ACC112 (cell line): ENCODE data around the gene PSMB3.

ENCODE experiments used
- H2AFZ ChIP-seq: fragments of 200-600 bp; sonication (generic); one replicate; pipeline ENCODE4 v1.6.0; 2017; ENCODE audit warnings: antibody characterized with exemption, low read length; ENCODE audit not compliant: unreplicated experiment
- H3K27ac ChIP-seq: fragments of 200-600 bp; sonication (generic); 2 replicates; pipeline ENCODE4 v1.5.1; 2014; ENCODE audit warnings: low read depth, mild to moderate bottlenecking, antibody characterized with exemption, low read length, moderate library complexity
- H3K27me3 ChIP-seq: fragments of 200-600 bp; sonication (generic); 2 replicates; pipeline ENCODE4 v1.6.1; 2014; ENCODE audit warnings: mild to moderate bottlenecking, antibody characterized with exemption, low read length, moderate library complexity, mixed read lengths; ENCODE audit not compliant: insufficient read depth
- H3K36me3 ChIP-seq: fragments of 200-600 bp; sonication (generic); 2 replicates; pipeline ENCODE4 v1.6.1; 2016; ENCODE audit warnings: mild to moderate bottlenecking, antibody characterized with exemption, low read length, moderate library complexity, mixed read lengths; ENCODE audit not compliant: insufficient read depth
- H3K4me1 ChIP-seq: fragments of 200-600 bp; sonication (generic); one replicate; pipeline ENCODE4 v1.6.1; 2016; ENCODE audit warnings: low read length, mixed read lengths; ENCODE audit not compliant: insufficient read depth, unreplicated experiment, control insufficient read depth
- H3K4me3 ChIP-seq: fragments of 200-600 bp; sonication (generic); 2 replicates; pipeline ENCODE4 v1.5.1; 2014; ENCODE audit warnings: mild to moderate bottlenecking, low read depth, low read length
- H3K79me2 ChIP-seq: fragments of 200-600 bp; sonication (generic); one replicate; pipeline ENCODE4 v1.6.0; 2016; ENCODE audit warnings: low read length; ENCODE audit not compliant: control insufficient read depth, unreplicated experiment, insufficient read depth

The PSMB3 gene

DNA sequence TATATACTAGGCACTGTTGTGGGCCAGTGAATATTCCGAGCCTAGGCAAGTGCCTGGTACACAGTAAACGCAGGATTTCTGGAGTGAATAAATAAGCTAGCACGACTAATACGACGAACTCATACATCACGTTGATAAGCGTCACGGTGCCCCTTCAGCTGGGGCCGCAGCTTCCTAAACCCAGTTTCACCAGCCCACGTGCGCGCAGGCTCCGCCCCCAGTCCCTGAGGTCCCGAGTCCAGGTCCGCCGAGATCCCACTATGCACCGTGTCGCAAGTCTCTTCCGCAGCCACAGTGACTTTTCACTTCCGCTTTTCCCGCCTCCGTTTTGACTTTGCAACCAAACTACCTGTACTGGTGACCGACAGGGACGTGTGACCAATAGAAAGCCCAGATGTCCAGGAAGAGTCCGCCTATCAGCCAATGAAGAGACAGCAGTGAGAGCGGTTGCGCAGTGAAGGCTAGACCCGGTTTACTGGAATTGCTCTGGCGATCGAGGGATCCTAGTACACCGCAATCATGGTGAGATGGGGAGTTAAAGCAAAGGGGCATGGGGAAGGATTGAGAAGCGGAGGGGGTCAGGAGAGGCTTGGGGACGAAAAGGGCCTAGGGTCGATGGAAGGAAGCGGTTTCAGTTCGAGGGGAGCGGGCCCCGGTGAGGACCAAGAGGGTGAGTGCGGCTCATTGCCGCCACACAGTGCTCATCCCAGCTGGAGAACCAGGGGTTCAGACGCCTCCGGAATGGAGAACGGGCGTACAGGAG, at the start of gene PSMB3:
Gene PSMB3 (plus strand): TSS at position 434 of the 763 bp plus-strand sequence. CDS start 86 bp downstream, at position 520.
- H3K4me3 ChIP-seq = peak within 1 kb of the TSS; percentile 87
- H3K36me3 ChIP-seq = peaks cover 12% of the 10 kb centered on the region
- H3K79me2 ChIP-seq = peaks cover 31% of the 10 kb centered on the region
- H2AFZ ChIP-seq = peak within 1 kb of the TSS; percentile 76
- peak within 1 kb of the TSS; percentile 62 for H3K27ac ChIP-seq
- peaks cover 16% of the 10 kb centered on the region for H3K4me1 ChIP-seq
- no peaks in the 10 kb centered on the region for H3K27me3 ChIP-seq

DNA sequence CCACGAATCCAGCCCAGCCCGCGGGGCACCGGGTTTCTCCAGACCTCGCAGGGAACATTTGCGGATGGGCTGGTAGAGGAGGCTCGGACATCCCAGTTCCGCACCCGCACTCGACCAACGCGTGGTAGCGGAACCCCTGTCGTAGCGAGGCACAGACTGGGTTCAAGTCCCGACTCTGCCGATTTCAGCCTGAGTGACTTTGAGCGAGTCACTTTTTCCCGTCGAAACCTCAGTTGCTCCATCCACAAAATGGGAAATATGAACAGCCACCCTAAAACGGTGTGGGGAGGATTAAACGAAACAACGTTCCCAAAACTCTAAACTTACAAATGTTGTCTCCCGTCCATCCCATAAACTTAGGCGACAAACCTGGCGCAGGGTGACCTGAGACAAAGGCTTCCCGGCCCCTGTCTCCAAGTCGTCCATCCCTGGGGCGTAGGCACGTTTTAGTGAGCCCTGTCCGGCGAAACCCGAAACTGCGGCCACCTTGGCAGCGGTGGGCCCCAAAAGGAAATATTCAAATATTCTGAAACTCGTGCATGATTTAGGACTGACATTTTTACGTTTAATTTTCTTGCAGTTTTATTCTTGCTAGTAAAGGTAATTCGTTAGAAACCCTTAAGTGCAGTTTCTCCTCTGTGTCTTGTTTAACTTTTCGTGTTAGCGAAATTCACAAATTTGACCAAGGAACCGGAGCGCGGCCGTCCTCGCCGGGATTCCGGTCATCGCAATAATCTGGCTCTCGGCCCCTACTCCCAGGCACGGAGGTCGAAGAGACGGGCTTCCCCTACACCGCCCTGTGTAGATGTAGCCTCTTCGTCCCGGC, 49.4 kb upstream of the PSMB3 start:
- Histone ChIP-seq H3K79me2 (peaks cover 29% of the 10 kb centered on the region), H3K4me1 (peaks cover 13% of the 10 kb centered on the region), H3K27ac (peak overlapping the region; percentile 81), H3K27me3 (no peaks in the 10 kb centered on the region), H2AFZ (peak overlapping the region; percentile 44), H3K4me3 (peak overlapping the region; percentile 82), H3K36me3 (no peaks in the 10 kb centered on the region)

DNA sequence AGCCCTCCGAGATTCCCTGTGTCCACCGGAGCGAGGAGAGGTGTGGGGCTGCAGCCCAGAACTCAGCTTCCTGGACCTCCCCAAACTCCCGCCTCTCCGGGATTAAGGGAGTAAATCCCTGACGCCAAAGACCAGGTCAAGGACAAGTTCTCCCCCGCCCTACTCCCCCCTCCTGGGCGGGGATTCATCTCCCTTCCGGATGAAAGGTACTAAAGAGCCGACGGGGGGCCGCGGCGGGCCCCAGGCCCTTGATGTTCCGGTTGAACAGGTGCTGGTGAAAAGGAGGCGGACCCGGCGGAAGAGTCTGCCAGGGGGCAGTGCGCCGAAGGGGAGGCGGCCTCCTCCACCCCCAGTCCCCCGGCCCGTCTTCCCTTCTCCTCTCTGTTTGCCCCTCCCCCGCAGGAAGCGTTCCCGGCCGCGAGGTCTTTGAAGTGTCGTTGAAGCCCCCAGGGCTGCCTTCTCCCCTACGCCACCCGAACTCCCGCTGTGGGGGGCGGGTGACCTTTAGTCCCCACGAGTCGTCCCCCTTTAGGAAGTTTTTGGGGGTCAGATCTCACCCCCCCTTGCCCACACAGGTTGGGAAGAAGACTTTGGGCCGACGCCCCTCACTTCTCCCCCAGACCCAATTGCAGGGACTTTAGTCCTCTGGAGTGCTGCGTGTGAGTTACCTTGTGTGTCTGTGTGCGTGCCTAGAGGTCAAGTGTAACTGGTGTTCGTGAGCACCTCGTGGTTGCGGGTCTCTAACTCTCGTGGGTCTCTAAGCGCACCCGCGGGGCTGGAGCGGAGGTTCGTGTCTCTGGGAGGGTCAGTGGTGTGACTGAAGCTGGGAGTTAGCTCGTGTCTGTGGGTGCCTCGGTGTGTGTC, 48.6 kb upstream of the PSMB3 start:
- Histone ChIP-seq H2AFZ (peak overlapping the region; percentile 54), H3K36me3 (no peaks in the 10 kb centered on the region), H3K79me2 (peaks cover 29% of the 10 kb centered on the region), H3K27me3 (no peaks in the 10 kb centered on the region), H3K4me3 (peak overlapping the region; percentile 82), H3K4me1 (peaks cover 13% of the 10 kb centered on the region), H3K27ac (peak overlapping the region; percentile 70)

DNA sequence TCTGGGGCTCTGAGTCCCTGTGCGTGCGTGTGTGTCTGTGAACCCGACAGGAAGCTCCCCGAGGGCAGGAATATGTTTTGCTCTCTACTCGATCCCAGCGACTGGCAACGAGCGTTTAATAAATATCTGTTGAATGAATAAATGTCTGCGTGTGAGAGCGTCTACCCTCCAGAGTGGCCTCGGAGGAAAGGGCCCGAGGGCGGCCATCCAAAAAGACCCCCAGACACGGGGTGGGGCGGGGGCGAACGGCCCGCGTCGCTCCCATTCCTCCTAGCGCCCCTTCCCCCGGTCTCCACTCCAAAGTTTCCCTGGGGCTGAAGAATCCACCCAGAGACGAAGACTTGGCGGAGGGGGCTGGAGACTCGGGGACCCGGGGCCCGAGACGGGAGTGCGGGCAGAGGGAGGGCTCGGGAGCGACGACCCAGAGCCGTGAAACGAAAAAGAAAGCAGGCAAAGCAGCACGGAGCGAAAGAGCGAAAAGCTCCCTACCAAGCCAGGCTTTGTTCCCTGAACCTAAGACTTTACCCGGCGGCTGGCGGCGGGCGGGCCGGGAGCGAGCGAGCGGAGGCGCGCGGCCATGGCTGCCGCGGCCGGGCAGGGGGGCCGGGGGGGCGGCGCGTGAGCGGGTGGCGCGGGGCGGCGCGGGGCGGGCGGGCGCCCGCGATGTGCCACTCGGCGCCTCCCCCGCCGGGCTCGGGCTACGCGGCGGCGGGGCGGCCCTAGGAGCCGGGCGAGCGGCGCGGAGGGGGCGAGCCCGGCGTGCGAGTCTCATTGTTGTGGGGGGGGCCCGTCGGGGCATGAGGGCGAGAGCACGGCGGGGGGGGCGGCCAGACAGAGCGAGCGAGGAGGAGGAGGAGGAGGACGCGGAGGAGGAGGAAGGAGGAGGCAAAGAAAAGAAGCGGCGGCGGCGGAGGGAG, 47.7 kb upstream of the PSMB3 start, which contains the start of gene MLLT6:
Gene MLLT6 (plus strand): TSS at position 668 of the 917 bp plus-strand sequence. CDS start 360 bp downstream, outside the sequence.
- Histone ChIP-seq H3K79me2 (peaks cover 29% of the 10 kb centered on the region), H3K4me1 (peaks cover 13% of the 10 kb centered on the region), H3K4me3 (peak within 1 kb of the TSS; percentile 97), H3K27me3 (no peaks in the 10 kb centered on the region), H3K27ac (peak within 1 kb of the TSS; percentile 70), H2AFZ (peak within 1 kb of the TSS; percentile 54), H3K36me3 (0 out of 2 replicates have a peak, but pooled peaks cover 6% of the 10 kb centered on the region)

DNA sequence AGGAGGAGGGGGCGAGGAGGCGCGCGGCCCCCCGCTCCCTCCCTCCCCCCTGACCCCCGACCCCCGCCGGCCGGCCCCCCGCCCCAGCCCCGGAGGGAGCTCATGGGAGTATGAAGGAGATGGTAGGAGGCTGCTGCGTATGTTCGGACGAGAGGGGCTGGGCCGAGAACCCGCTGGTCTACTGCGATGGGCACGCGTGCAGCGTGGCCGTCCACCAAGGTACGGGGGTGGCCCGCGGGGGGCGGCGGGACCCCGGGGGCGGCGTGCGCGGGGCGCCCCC, 47.1 kb upstream of the PSMB3 start:
- H3K36me3 ChIP-seq = 0 out of 2 replicates have a peak, but pooled peaks cover 6% of the 10 kb centered on the region
- H3K4me1 ChIP-seq = peaks cover 13% of the 10 kb centered on the region
- peak overlapping the region; percentile 15 for H2AFZ ChIP-seq
- H3K27ac ChIP-seq = no peak overlapping the region
- H3K4me3 ChIP-seq = peak overlapping the region; percentile 97
- no peaks in the 10 kb centered on the region for H3K27me3 ChIP-seq
- H3K79me2 ChIP-seq = peaks cover 29% of the 10 kb centered on the region

DNA sequence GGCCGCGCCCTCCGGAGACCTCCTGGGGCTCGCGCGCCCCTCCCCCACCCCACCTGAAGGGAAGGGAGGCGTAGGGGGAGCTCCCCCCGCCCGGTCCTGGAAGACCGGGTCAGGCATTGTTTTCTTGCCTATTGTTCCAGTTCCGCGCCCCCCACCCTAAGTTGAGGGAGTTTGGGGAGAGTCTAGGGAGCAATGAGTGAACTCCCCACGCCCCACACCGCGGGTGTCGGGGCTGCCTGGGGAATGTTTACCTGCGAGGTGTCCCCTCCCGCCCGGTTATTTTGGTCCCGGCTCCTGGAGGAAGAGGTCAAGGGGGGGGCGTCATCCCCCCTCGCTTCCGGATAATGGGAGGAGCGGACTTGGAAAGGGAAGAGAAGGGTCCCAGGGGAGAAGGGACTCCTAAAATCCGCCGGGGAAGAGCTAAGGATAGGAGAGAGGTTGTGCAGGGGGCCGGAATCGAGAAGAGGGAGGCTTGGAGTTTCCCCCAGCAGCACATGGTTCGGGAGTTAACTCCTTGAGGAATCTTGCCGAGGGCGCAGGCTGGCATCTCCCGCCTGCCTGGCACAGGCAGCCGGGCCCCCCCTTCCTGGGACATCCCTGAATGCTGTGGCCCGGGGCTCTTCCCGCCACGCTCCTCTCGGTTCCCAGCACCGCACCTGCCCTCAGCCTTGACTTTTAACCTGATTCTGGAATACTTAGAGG, 46.6 kb upstream of the PSMB3 start:
- H3K4me3 ChIP-seq = peak overlapping the region; percentile 97
- H3K27me3 ChIP-seq = no peaks in the 10 kb centered on the region
- peak overlapping the region; percentile 15 for H2AFZ ChIP-seq
- H3K36me3 ChIP-seq = 0 out of 2 replicates have a peak, but pooled peaks cover 6% of the 10 kb centered on the region
- no peak overlapping the region for H3K27ac ChIP-seq
- peaks cover 12% of the 10 kb centered on the region for H3K4me1 ChIP-seq
- peaks cover 29% of the 10 kb centered on the region for H3K79me2 ChIP-seq

DNA sequence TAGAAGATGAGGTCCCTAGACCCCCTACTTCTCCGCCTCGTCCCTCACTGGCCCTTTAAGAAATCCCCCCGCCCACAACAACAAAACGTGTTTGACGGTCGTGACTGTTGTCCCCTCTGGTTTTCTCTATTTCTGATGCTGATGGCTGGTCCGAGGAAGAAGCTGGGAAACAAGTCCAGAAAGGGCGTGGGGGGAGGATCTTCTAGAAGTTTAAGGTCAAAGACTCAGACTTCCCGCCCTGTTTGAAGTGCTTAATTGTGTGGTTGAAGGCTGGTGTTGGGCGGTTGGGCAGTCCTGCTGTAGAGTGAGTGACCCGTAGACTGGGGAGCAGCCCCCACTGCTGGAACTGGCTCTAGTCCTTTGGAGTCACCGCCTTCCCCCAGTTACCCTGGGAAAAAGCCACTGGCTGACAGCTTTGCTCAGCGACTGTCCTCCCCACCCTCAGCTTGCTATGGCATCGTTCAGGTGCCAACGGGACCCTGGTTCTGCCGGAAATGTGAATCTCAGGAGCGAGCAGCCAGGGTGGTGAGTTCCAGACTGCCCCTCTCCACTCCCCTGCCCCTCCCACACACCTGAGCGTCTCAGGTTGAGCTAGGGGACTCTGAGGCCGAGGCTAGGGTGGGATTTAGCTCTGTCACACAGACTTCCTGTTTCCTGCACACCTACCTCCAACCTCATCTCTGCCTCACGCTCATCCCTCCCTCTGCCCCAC, 45.9 kb upstream of the PSMB3 start:
- Histone ChIP-seq H3K27me3 (no peaks in the 10 kb centered on the region), H2AFZ (peak overlapping the region; percentile 3), H3K79me2 (peaks cover 29% of the 10 kb centered on the region), H3K27ac (no peak overlapping the region), H3K4me3 (peak overlapping the region; percentile 97), H3K4me1 (peaks cover 5% of the 10 kb centered on the region), H3K36me3 (0 out of 2 replicates have a peak, but pooled peaks cover 6% of the 10 kb centered on the region)

DNA sequence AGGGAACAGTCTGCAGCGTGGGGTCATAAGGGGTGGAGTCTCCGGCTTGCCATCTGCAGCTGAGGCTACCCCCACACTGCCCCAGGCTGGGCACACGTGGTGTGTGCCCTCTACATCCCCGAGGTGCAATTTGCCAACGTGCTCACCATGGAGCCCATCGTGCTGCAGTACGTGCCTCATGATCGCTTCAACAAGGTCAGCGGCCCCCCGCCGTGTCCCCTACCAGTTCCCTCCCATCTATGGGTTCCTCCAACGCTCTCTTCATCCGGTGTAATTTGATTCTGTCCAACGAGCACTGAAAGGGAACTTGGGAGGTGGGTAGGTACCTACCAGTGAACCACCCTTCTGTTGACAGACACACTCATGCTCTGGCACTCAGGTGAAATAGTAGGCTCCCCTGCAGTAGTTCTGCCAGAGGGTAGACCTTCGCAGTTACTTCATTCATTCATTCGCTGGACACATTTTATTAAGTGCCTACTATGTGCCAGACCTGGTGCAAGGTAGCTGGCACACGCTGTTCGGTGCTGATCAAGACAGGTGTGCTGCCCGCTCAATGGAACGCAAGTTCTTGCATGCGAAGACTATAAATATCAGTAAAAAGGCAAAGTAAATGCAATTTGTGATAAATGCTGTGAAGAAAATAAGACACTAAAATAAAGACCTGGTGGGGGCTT, 44.7 kb upstream of the PSMB3 start:
- H3K79me2 ChIP-seq = peaks cover 29% of the 10 kb centered on the region
- H3K4me1 ChIP-seq = peaks cover 4% of the 10 kb centered on the region

More for the DNA sequence above, 44.7 kb upstream of the PSMB3 start:
- H3K36me3 ChIP-seq = 0 out of 2 replicates have a peak, but pooled peaks cover 6% of the 10 kb centered on the region
- no peaks in the 10 kb centered on the region for H3K27me3 ChIP-seq
- H3K4me3 ChIP-seq = no peak overlapping the region
- no peak overlapping the region for H2AFZ ChIP-seq
- no peak overlapping the region for H3K27ac ChIP-seq
